NT2/D1 (cell line): ENCODE measurements around the gene RORB.

Experiments used
- SUZ12 ChIP-seq: IDR thresholded peaks from 2 replicates; pipeline ENCODE4 v1.6.1; 2011; ENCODE audit not compliant: insufficient read length, insufficient read depth; ENCODE audit errors: extremely low read depth
- YY1 ChIP-seq: IDR thresholded peaks from 2 replicates; pipeline ENCODE4 v1.6.1; 2011; ENCODE audit not compliant: insufficient read length, insufficient read depth
- ZNF274 ChIP-seq: IDR thresholded peaks from 2 replicates; pipeline ENCODE4 v1.6.1; 2011; ENCODE audit warnings: mild to moderate bottlenecking, low read depth, low read length

GRCh38 chr9:74666625-74667316, 169.6 kb downstream of the RORB start:
- TF ChIP-seq SUZ12, result no peak
- no peak for TF ChIP-seq ZNF274
- no peak for TF ChIP-seq YY1
